ENCODE measurements around the gene FXYD7. TPM values are rescaled to one million over a fixed set of nuclear protein-coding genes. Genes with fewer than 3 reads are reported as not detected.
A peak's percentile ranks its signal among the peaks of the same experiment; 100 is the strongest.

FXYD7 gene
- total and polyA plus RNA-seq, 9 of the 15 experiments (the other 6 are each of a cell fraction or from before 2014, with no cell fraction given) = 0.10 to 0.80 (median 0.31) TPM; not detected in 3

- TF ChIP-seq ETS1 (conservative IDR thresholded peaks at IDR 0.05; ENCODE audit: control insufficient read depth, low read depth, low read length) (no peak), TCF7L2 (IDR thresholded peaks at IDR 0.05; ENCODE audit: low read depth, low read length) (no peak), ZMIZ1 (IDR thresholded peaks at IDR 0.05; ENCODE audit: low read depth in 2 of 2, low read length in 2 of 2) (no peak), HMG20A (CRISPR knock-in tag; conservative IDR thresholded peaks at IDR 0.05) (no peak), MYBL2 (IDR thresholded peaks at IDR 0.05; ENCODE audit: low read depth) (no peak), MYBL2 (CRISPR knock-in tag; IDR thresholded peaks at IDR 0.05; ENCODE audit: borderline replicate concordance) (no peak), ETS2 (tag; IDR thresholded peaks at IDR 0.05; ENCODE audit: borderline replicate concordance, poor library complexity, severe bottlenecking) (no peak), TEAD4 (IDR thresholded peaks at IDR 0.05; ENCODE audit: low read length) (0 out of 2 replicates have a peak, but pooled peaks have one; percentile 17), TEAD4 (CRISPR knock-in tag; IDR thresholded peaks at IDR 0.05; ENCODE audit: borderline replicate concordance) (no peak), HLTF (IDR thresholded peaks at IDR 0.05) (no peak), ZNF778 (CRISPR knock-in tag; IDR thresholded peaks at IDR 0.05) (no peak), ELF1 (tag; IDR thresholded peaks at IDR 0.05) (no peak), ZNF436 (CRISPR knock-in tag; IDR thresholded peaks at IDR 0.05) (no peak), SLC30A9 (CRISPR knock-in tag; IDR thresholded peaks at IDR 0.05) (no peak), CBX3 (IDR thresholded peaks at IDR 0.05; ENCODE audit: borderline replicate concordance in 1 of 2, low read length in 2 of 2) (no peak), FOS (IDR thresholded peaks at IDR 0.05; ENCODE audit: extremely low read depth, insufficient read length) (no peak), JUND (IDR thresholded peaks at IDR 0.05; ENCODE audit: borderline replicate concordance, low read depth, low read length) (0 out of 2 replicates have a peak, but pooled peaks have one; percentile 23), JUND (tag; IDR thresholded peaks at IDR 0.05; ENCODE audit: borderline replicate concordance, low read depth, low read length) (no peak), POLR2H (tag; IDR thresholded peaks at IDR 0.05; ENCODE audit: low read depth) (no peak), ZNF395 (CRISPR knock-in tag; IDR thresholded peaks at IDR 0.05) (no peak), ZNF780A (CRISPR knock-in tag; IDR thresholded peaks at IDR 0.05) (no peak), EGR1 (conservative IDR thresholded peaks at IDR 0.05) (no peak), COPS2 (conservative IDR thresholded peaks at IDR 0.05) (no peak)
These were observed 1.8 kb downstream of the FXYD7 start (continued) for GRCh38 chr19:35144600-35145436.
